Measurements from ENCODE around the gene TRIP13.

DNA sequence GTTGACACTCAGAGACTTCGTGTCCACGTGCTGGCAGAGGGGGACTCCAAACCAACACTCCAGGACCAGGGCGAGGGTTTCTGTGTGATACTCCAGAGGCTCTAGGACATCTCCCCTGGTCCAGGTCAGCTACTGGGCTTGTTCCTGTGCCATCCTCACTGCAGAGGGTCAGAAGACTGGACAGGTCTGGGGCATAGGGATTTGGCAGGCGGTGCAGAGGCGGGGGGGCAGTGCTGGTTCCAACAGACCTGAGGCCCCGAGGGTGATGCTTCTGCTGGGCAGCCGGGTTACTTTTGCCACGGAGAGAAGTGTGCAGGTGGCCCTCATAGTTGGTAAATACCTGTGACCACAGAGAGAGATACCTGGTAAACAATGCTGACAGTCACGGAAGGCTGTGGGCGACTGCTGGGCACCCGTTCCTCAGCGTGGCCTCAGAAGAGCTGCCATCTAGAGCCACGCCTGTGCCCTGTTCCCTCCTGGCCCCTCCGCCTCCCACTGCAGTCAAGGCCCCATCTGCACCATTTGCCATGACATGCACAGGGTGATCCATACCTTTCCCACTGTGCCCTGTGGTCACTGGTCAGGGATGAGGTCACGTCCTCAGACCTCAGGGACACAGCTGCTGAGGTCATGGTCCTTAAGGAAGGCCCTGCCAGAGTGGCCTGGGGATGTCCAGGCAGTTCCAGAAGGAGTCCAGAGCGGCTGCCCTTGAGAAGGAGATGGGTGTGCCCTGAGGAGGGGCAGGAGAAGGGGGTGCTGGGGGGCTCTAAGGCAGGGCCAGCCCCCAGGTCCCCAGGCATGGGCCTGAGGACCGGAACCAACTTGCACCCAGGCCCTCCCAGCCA lies 30.0 kb downstream of the TRIP13 start:
- TF ChIP-seq, protein P1, sequence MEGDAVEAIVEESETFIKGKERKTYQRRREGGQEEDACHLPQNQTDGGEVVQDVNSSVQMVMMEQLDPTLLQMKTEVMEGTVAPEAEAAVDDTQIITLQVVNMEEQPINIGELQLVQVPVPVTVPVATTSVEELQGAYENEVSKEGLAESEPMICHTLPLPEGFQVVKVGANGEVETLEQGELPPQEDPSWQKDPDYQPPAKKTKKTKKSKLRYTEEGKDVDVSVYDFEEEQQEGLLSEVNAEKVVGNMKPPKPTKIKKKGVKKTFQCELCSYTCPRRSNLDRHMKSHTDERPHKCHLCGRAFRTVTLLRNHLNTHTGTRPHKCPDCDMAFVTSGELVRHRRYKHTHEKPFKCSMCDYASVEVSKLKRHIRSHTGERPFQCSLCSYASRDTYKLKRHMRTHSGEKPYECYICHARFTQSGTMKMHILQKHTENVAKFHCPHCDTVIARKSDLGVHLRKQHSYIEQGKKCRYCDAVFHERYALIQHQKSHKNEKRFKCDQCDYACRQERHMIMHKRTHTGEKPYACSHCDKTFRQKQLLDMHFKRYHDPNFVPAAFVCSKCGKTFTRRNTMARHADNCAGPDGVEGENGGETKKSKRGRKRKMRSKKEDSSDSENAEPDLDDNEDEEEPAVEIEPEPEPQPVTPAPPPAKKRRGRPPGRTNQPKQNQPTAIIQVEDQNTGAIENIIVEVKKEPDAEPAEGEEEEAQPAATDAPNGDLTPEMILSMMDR (IDR thresholded peaks at IDR 0.05) = no peak
- no peak for TF ChIP-seq POLR2A (IDR thresholded peaks at IDR 0.05)
